OCI-LY3 (cell line): ENCODE measurements around the gene SRCIN1.

Experiments used
- EZH2phosphoT487 ChIP-seq: fragments of 200-600 bp; shearing (Covaris generic); IDR thresholded peaks from 2 replicates; pipeline ENCODE4 v1.6.1; 2018; ENCODE audit warnings: antibody characterized with exemption, mixed run types, low read depth
- TF ChIP-seq, protein P1 (sequence below): fragments of 200-600, 300-600 bp; sonication (generic); IDR thresholded peaks from 2 replicates; pipeline ENCODE4 v1.5.1; 2014; ENCODE audit warnings: antibody characterized with exemption, low read length, low read depth

DNA sequence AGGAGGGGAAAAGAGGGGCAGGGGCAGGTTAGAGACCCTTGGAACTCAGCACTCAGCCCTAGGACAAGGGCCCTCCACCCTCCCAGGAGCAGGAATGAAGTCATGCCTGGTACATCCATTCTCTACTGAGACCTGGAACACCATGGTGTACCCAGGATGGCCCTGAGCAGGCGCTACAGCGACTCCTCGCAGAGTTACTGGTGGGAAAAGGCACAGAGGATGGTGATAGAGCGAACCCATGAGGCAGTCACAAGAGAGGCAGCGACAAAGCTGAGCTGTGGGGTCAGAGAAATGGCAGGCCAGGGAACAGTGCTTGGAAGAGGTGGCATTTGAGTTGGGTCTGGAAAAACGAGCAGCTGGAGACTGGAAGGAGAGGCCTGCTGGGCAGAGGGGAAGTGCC, 37.5 kb downstream of the SRCIN1 start:
- TF ChIP-seq, protein P1, sequence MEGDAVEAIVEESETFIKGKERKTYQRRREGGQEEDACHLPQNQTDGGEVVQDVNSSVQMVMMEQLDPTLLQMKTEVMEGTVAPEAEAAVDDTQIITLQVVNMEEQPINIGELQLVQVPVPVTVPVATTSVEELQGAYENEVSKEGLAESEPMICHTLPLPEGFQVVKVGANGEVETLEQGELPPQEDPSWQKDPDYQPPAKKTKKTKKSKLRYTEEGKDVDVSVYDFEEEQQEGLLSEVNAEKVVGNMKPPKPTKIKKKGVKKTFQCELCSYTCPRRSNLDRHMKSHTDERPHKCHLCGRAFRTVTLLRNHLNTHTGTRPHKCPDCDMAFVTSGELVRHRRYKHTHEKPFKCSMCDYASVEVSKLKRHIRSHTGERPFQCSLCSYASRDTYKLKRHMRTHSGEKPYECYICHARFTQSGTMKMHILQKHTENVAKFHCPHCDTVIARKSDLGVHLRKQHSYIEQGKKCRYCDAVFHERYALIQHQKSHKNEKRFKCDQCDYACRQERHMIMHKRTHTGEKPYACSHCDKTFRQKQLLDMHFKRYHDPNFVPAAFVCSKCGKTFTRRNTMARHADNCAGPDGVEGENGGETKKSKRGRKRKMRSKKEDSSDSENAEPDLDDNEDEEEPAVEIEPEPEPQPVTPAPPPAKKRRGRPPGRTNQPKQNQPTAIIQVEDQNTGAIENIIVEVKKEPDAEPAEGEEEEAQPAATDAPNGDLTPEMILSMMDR: no peak
- TF ChIP-seq EZH2phosphoT487: no peak
